Fibroblast of peridontal ligament (primary cell): ENCODE results near the gene CKMT1B.
"Not testable (repeated sequence)": the region's sequence is repeated elsewhere in the genome, so short reads cannot be mapped to it uniquely, and the experiment has no call there.

Experiments used
- DNase-seq: peaks from one replicate; pipeline ENCODE4 v3.0.0-alpha.2; 2010; ENCODE audit errors: extremely low read depth

CKMT1B gene

DNA sequence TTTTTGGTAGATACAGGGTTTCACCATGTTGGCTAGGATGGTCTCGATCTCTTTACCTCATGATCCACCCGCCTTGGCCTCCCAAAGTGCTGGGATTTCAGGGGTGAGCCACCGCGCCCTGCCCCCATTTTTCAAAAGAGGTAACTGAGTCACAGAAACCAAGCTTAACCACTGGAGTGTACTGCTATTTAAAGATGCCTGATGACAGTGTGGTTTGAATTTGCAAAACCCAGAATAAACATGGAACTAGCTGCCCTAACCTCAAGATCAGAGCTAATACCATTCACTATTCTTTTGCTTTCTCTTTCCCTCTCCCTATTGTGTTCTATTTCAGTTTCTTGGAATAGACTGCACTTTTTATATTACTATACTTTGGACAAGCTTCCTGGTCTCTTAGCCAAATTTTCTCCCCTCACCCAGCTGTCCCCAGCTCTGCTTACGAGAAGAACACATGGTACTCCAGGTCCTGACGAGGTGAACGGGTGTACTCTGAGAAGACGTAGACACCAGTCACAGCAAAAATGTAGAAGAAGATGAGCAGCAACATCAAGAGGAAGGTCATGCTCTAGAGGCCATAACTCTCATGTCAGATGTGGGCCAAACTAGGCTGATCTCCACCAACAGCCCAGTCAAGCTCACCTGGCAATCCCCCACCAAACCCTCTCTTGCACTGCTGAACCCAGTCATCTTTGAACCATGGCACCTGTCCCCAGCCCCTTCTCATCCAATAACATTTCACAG lies 44.8 kb downstream of the CKMT1B start:
- not testable (repeated sequence) for DNase-seq
